Heart left ventricle (tissue), 16 donors: ENCODE measurements around the gene DEPDC5. TPM values are rescaled to one million over a fixed set of nuclear protein-coding genes. Genes with fewer than 3 reads are reported as not detected.

Source experiments
- ATAC-seq, 4 donors: fragments of 200-7000 bp; cut with Tn5 transposase; one replicate each; pipeline ENCODE4 v1.9.1; 2020 to 2022; ENCODE audit warnings: moderate library complexity in 4 of 4, mild to moderate bottlenecking in 3 of 4, moderate number of reproducible peaks in 1 of 4
- DNase-seq, 5 donors: peaks; one replicate each; pipeline ENCODE4 v3.0.0-alpha.2; 2020
- H3K27ac ChIP-seq, 12 donors: fragments of 200-600 bp; sonication (generic) in 4 of 12; one replicate each; pipeline versions ENCODE4 v1.5.0 to v1.8.0; 2016 to 2022; ENCODE audit warnings: mild to moderate bottlenecking in 2 of 12
- H3K27me3 ChIP-seq, 9 donors: fragments of 200-600 bp; sonication (generic) in 2 of 9; one replicate each; pipeline versions ENCODE4 v1.5.1 to v1.8.0; 2016 to 2022; ENCODE audit warnings: mild to moderate bottlenecking in 3 of 9
- H3K36me3 ChIP-seq, 9 donors: fragments of 200-600 bp; sonication (generic) in 2 of 9; one replicate each; pipeline versions ENCODE4 v1.5.0 to v1.8.0; 2018 to 2022; ENCODE audit warnings: mild to moderate bottlenecking in 2 of 9
- H3K4me1 ChIP-seq, 12 donors: fragments of 200-600 bp; sonication (generic) in 4 of 12; one replicate each; pipeline versions ENCODE4 v1.5.0 to v1.8.0; 2016 to 2022; ENCODE audit warnings: mild to moderate bottlenecking in 3 of 12
- H3K4me3 ChIP-seq, 12 donors: fragments of 200-600 bp; sonication (generic) in 4 of 12; one replicate each; pipeline versions ENCODE4 v1.5.0 to v1.8.0; 2017 to 2022; ENCODE audit warnings: mild to moderate bottlenecking in 9 of 12, moderate library complexity in 4 of 12
- H3K9me3 ChIP-seq, 12 donors: fragments of 200-600 bp; sonication (generic) in 4 of 12; one replicate each; pipeline versions ENCODE4 v1.5.0 to v1.8.0; 2016 to 2022; ENCODE audit warnings: mild to moderate bottlenecking in 1 of 12
- POLR2A ChIP-seq, 2 donors: fragments of 450-650 bp; IDR thresholded peaks; one replicate each; pipeline ENCODE4 v1.6.1; 2017; ENCODE audit warnings: antibody characterized with exemption in 2 of 2, mild to moderate bottlenecking in 2 of 2, moderate library complexity in 2 of 2
- WGBS, 4 donors: extraction: QIAGEN DNeasy Blood & Tissue Kit in 2 of 4; methylation state at CpG; one replicate each; pipeline versions ENCODE4 v1.1.5 to v1.1.7; 2013 to 2018; 5-methylcytosine and 5-hydroxymethylcytosine counted together
- intact Hi-C, 10 donors: fragments of 100-400 bp; cut with DNase I; formaldehyde crosslinking; loops; one replicate each; pipeline versions ENCODE4 v1.11.1 to v1.14.2; 2022
- polyA plus RNA-seq, 2 donors: library from polyadenylated mRNA; stranded (reverse); fragments of 200-250 nt; gene quantifications; one replicate each; pipeline ENCODE4 v1.2.3, GENCODE V29; 2013
- total RNA-seq, 9 donors: library from RNA; depleted of rRNA in 2 of 9; stranded (reverse); fragments of >200 nt in 2 of 9; fragmentation: NEBNext Ultra II Directional in 3 of 9; extraction: Animal tissue kit (Norgen Biotek cat#: 25700) in 3 of 9; gene quantifications; one replicate each; pipeline versions ENCODE4 v1.1.0 to v1.2.4, GENCODE V29; 2016 to 2023
- TF ChIP-seq, protein P1 (sequence below), 12 donors: fragments of 200-600 bp; sonication (generic) in 4 of 12; IDR thresholded peaks; one replicate each; pipeline versions ENCODE4 v1.5.0 to v1.8.0; 2018 to 2022; ENCODE audit warnings: antibody characterized with exemption in 12 of 12, mild to moderate bottlenecking in 5 of 12
- donor health status: ischemic (EF 13 %, LVEDD 7.1; RV severe dilation, severe dysfunction).
- donor health status: healthy with polysubstance abuse.
- donor health status: DM: no; HTN: yes; CAD: no.
- donor health status: DM: no; HTN: no; CAD: no.
- donor health status: ischemic (EF 25% LVEDD 6.9; RV normal size, moderate dysfunction).
- donor health status: ischemic (EF 25% LVEDD 5.7; RV mildly dilated, moderate dysfunction).
- donor health status: healthy.
- donor health status: DM: yes; HTN: yes; CAD: no.
- donor health status: ischemic (EF 35%, LVEDD 5.7; RV mildly dilated, moderate dysfunction).
- donor health status: nonischemic (EF 11% LVEDD 7.7; RV severe dilation, severe dysfunction).
- donor health status: DM: yes; HTN: yes; CAD: no.
- donor health status: PGD.
- donor health status: ischemic (EF 29% LVEDD 5.4; RV normal size, mild dysfunction).
- donor health status: nonischemic (EF 23%, LVEDD 6.1; RV moderate dilation, normal function).

The DEPDC5 gene
- total and polyA plus RNA-seq, 11 donors, result 5.7 to 21.4 (median 10.4) TPM

DNA sequence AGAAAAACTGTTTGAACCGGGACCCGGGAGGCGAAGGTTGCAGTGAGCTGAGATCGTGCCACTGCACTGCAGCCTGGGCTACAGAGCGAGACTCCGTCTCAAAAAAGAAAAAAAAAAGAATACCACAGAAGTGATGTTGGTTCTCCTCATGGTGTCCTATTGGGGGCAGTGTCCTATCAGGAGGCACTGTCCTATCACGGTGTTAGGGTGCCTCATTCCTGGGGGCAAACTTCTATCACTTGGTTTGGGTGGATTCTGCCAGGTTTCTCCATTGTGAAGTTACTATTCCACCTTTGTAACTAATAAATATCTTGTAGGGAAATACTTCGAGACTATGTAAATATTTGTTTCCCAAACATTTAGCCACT is 23.5 kb upstream of the DEPDC5 start:
- Histone ChIP-seq H3K4me1 (peaks cover 0 to 12% (median 2%) of the 10 kb centered on the region in 12 donors), H3K27ac (no peak overlapping the region), H3K36me3 (peaks cover 0 to 43% (median 3%) of the 10 kb centered on the region in 9 donors), H3K27me3 (no peaks in the 10 kb centered on the region), H3K4me3 (no peak overlapping the region), H3K9me3 (no peaks in the 10 kb centered on the region)
- DNase-seq (no peak), ATAC-seq (no peak)
- TF ChIP-seq, protein P1, sequence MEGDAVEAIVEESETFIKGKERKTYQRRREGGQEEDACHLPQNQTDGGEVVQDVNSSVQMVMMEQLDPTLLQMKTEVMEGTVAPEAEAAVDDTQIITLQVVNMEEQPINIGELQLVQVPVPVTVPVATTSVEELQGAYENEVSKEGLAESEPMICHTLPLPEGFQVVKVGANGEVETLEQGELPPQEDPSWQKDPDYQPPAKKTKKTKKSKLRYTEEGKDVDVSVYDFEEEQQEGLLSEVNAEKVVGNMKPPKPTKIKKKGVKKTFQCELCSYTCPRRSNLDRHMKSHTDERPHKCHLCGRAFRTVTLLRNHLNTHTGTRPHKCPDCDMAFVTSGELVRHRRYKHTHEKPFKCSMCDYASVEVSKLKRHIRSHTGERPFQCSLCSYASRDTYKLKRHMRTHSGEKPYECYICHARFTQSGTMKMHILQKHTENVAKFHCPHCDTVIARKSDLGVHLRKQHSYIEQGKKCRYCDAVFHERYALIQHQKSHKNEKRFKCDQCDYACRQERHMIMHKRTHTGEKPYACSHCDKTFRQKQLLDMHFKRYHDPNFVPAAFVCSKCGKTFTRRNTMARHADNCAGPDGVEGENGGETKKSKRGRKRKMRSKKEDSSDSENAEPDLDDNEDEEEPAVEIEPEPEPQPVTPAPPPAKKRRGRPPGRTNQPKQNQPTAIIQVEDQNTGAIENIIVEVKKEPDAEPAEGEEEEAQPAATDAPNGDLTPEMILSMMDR (IDR thresholded peaks at IDR 0.05), result no peak
- TF ChIP-seq POLR2A (IDR thresholded peaks at IDR 0.05), result no peak
- 91 to 95% (median 93%) methylated on average over 8 of the region's 8 CpGs for WGBS, 4 donors
- intact Hi-C loops, result no loop called here

DNA sequence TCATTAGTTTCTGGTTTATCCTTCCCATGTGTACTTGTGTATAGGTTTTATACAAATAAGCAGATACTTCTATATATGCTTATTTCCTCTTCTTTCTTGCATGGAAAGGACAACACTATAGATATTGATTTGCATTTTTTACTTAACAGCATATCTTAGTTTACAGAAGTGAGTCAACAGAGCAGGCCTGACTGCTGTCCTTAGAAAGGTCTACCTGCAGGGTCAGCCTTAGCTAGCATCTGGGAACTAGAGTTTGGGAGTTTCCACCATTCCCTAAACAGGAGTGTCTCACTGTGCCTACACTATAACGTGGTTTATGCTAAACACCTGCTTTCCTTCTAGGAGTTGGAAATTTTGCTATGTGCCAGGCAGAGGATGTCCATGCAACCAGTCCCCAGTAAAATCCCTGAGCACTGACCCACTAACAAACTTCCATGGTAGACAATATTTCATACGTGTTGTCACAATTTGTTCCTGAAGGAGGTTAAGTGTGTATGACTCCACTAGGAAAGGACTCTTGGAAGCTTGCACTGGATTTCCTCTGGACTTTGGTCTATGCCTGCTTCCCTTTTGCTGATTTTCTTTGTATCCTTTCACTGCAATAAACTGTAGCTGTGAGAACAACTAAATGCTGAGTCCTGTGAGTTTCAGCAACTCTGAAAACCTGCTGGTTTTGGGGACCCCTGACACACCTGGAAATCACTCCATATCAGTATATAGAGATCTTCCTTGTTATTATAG is 21.6 kb upstream of the DEPDC5 start:
- 73 to 79% (median 76%) methylated on average over 2 of the region's 2 CpGs for WGBS, 4 donors

GRCh38 chr22:31733580-31734079 is 20.2 kb upstream of the DEPDC5 start:
- WGBS, 4 donors, result 90 to 96% (median 94%) methylated on average over 7 of the region's 7 CpGs
- no peaks in the 10 kb centered on the region for H3K9me3 ChIP-seq
- H3K36me3 ChIP-seq, result peaks cover 0 to 52% (median 21%) of the 10 kb centered on the region in 9 donors
- DNase-seq (no peak), ATAC-seq (no peak)
- TF ChIP-seq, protein P1 (IDR thresholded peaks at IDR 0.05), result no peak
- no peak for TF ChIP-seq POLR2A (IDR thresholded peaks at IDR 0.05)
- H3K4me3 ChIP-seq, result no peak overlapping the region
- no peak overlapping the region for H3K27ac ChIP-seq
- H3K4me1 ChIP-seq, result peaks cover 0 to 9% (median 1%) of the 10 kb centered on the region in 12 donors
- H3K27me3 ChIP-seq, result no peaks in the 10 kb centered on the region
- intact Hi-C loops, result no loop called here

More for the DNA sequence above, 21.6 kb upstream of the DEPDC5 start:
- ATAC-seq (no peak), DNase-seq (no peak)
- intact Hi-C loops, result no loop called here
- H3K4me1 ChIP-seq, result peaks cover 0 to 3% (median 0%) of the 10 kb centered on the region in 12 donors
- H3K36me3 ChIP-seq, result peaks cover 0 to 46% (median 10%) of the 10 kb centered on the region in 9 donors
- no peak overlapping the region for H3K4me3 ChIP-seq
- no peak overlapping the region for H3K27ac ChIP-seq
- TF ChIP-seq, protein P1 (IDR thresholded peaks at IDR 0.05), result no peak
- TF ChIP-seq POLR2A (IDR thresholded peaks at IDR 0.05), result no peak
- no peaks in the 10 kb centered on the region for H3K9me3 ChIP-seq
- no peaks in the 10 kb centered on the region for H3K27me3 ChIP-seq

- ATAC-seq, result no peak
- WGBS, 4 donors, result 82 to 86% (median 83%) methylated on average over 1 of the region's 1 CpG
Measured at GRCh38 chr22:31734512-31734911, 19.3 kb upstream of the DEPDC5 start.

More at GRCh38 chr22:31734512-31734911, 19.3 kb upstream of the DEPDC5 start:
- Histone ChIP-seq H3K36me3 (peaks cover 0 to 61% (median 21%) of the 10 kb centered on the region in 9 donors), H3K27me3 (no peaks in the 10 kb centered on the region), H3K27ac (no peak overlapping the region), H3K4me1 (peaks cover 0 to 16% (median 6%) of the 10 kb centered on the region in 12 donors), H3K4me3 (no peak overlapping the region), H3K9me3 (no peaks in the 10 kb centered on the region)
- intact Hi-C loops, result no loop called here
- TF ChIP-seq, protein P1 (IDR thresholded peaks at IDR 0.05), result no peak
- no peak for TF ChIP-seq POLR2A (IDR thresholded peaks at IDR 0.05)
- no peak for DNase-seq
